SU-DHL-6 (cell line): ENCODE results near the gene RGS7.

Source experiments
- CTCF ChIP-seq: fragments of 200-600 bp; sonication (generic); IDR thresholded peaks from one replicate; pipeline ENCODE4 v1.5.1; 2017; ENCODE audit warnings: antibody characterized with exemption, mild to moderate bottlenecking, low read length, moderate library complexity; ENCODE audit not compliant: insufficient read depth, poor library complexity, severe bottlenecking
- EZH2phosphoT487 ChIP-seq: fragments of 200-600 bp; sonication (generic), shearing (Covaris generic); conservative IDR thresholded peaks from 2 replicates; pipeline ENCODE4 v1.6.1; 2018; ENCODE audit warnings: mild to moderate bottlenecking, antibody characterized with exemption, low read length, moderate library complexity, mixed read lengths

DNA sequence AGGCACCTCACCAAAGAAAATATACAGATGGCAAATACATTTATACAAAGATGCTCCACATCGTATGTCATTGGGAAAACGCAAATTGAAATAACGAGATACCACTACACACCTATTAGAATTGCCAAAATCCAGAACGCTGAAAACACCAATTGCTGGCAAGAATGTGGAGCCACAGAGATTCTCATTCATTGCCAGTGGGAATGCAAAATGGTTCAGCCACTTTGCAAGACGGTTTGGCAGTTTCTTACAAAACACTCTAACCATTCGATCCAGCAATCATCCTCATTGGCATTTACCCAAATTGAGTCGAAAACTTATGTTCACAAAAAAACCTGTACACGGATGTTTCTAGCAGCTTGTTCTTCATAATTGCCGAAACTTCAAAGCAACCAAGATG, 521.7 kb downstream of the RGS7 start:
- TF ChIP-seq CTCF (no peak), EZH2phosphoT487 (no peak)
